Testis (tissue), 2 donors: ENCODE measurements around the gene GNL3.

ENCODE experiments used
- CTCF ChIP-seq, 3 experiments: fragments of 450-650 bp in 2 of 3; fragments of 200-600 bp in 1 of 3; sonication (generic) in 1 of 3; IDR thresholded peaks; one replicate each; pipeline ENCODE4 v1.5.1; 2016 to 2019; ENCODE audit warnings: antibody characterized with exemption in 3 of 3, mild to moderate bottlenecking in 2 of 3, moderate library complexity in 1 of 3
- POLR2A ChIP-seq: fragments of 450-650 bp; IDR thresholded peaks from one replicate; pipeline ENCODE4 v1.6.1; 2017; ENCODE audit warnings: antibody characterized with exemption, mild to moderate bottlenecking, moderate library complexity

DNA sequence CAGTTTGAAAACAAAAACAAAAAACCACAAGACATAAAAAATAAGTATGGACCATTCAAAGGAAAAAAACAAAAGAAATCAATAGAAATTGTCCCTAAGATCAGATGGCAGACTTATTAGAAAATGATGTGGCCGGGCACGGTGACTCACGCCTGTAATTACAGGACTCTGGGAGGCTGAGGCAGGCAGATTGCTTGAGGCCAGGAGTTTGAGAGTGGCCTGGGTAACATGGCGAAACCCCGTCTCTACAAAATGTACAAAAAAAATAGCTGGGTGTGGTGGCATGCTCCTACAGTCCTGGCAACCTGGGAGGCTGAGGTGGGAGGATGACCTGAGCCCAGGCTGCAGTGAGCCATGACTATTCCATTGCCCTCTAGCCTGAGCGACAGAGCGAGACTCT, 36.7 kb downstream of the GNL3 start:
- TF ChIP-seq CTCF (IDR thresholded peaks at IDR 0.05) (no peak), POLR2A (no peak)
